Measurements from ENCODE around the gene OSBPL9. TPM values are rescaled to one million over a fixed set of nuclear protein-coding genes. Genes with fewer than 3 reads are reported as not detected.
"Not testable (repeated sequence)": the region's sequence is repeated elsewhere in the genome, so short reads cannot be mapped to it uniquely, and the experiment has no call there.

OSBPL9 gene
- total and polyA plus RNA-seq, 2 donors = 46.3 to 117 TPM

- Histone ChIP-seq H3K36me3 (ENCODE audit: insufficient read depth) (no peaks in the 10 kb centered on the region), H3K4me1 (ENCODE audit: insufficient read depth) (no peaks in the 10 kb centered on the region), H3K4me3 (ENCODE audit: low read depth, low read length) (no peak overlapping the region), H3K27ac (ENCODE audit: low read depth) (no peak overlapping the region)
- no peak for DNase-seq (ENCODE audit: extremely low spot score)
- WGBS = 78% methylated on average over 3 of the region's 3 CpGs
These were observed 35.7 kb upstream of the OSBPL9 start for GRCh38 chr1:51581238-51581637.

GRCh38 chr1:51583532-51583931, 33.4 kb upstream of the OSBPL9 start:
- 41% methylated on average over 9 of the region's 9 CpGs for WGBS
- Histone ChIP-seq H3K4me3 (ENCODE audit: low read depth, low read length) (no peak overlapping the region), H3K4me1 (ENCODE audit: insufficient read depth) (no peaks in the 10 kb centered on the region), H3K36me3 (ENCODE audit: insufficient read depth) (no peaks in the 10 kb centered on the region), H3K27ac (ENCODE audit: low read depth) (no peak overlapping the region)
- DNase-seq (ENCODE audit: extremely low spot score) = no peak

GRCh38 chr1:51584021-51584420, 32.9 kb upstream of the OSBPL9 start:
- DNase-seq (ENCODE audit: extremely low spot score) = no peak
- Histone ChIP-seq H3K36me3 (ENCODE audit: insufficient read depth) (no peaks in the 10 kb centered on the region), H3K27ac (ENCODE audit: low read depth) (no peak overlapping the region), H3K4me3 (ENCODE audit: low read depth, low read length) (no peak overlapping the region), H3K4me1 (ENCODE audit: insufficient read depth) (no peaks in the 10 kb centered on the region)
- WGBS = 90% methylated on average over 5 of the region's 5 CpGs

GRCh38 chr1:51592711-51593110, 24.2 kb upstream of the OSBPL9 start:
- Histone ChIP-seq H3K27ac (ENCODE audit: low read depth) (no peak overlapping the region), H3K4me1 (ENCODE audit: insufficient read depth) (no peaks in the 10 kb centered on the region), H3K4me3 (ENCODE audit: low read depth, low read length) (no peak overlapping the region), H3K36me3 (ENCODE audit: insufficient read depth) (no peaks in the 10 kb centered on the region)
- no peak for DNase-seq (ENCODE audit: extremely low spot score)

- no peak for DNase-seq (ENCODE audit: extremely low spot score)
- Histone ChIP-seq H3K4me1 (ENCODE audit: insufficient read depth) (no peaks in the 10 kb centered on the region), H3K36me3 (ENCODE audit: insufficient read depth) (no peaks in the 10 kb centered on the region), H3K4me3 (ENCODE audit: low read depth, low read length) (no peak overlapping the region), H3K27ac (ENCODE audit: low read depth) (no peak overlapping the region)
- WGBS = 87% methylated on average over 20 of the region's 20 CpGs
These were observed 22.2 kb upstream of the OSBPL9 start for GRCh38 chr1:51594716-51595115.

- 43% methylated on average over 2 of the region's 2 CpGs for WGBS
- Histone ChIP-seq H3K4me3 (ENCODE audit: low read depth, low read length) (no peak overlapping the region), H3K36me3 (ENCODE audit: insufficient read depth) (no peaks in the 10 kb centered on the region), H3K4me1 (ENCODE audit: insufficient read depth) (no peaks in the 10 kb centered on the region), H3K27ac (ENCODE audit: low read depth) (peak overlapping the region; percentile 5)
- no peak for DNase-seq (ENCODE audit: extremely low spot score)
These were observed 16.4 kb upstream of the OSBPL9 start for GRCh38 chr1:51600529-51600928.

- Histone ChIP-seq H3K4me3 (ENCODE audit: low read depth, low read length) (no peak overlapping the region), H3K27ac (ENCODE audit: low read depth) (no peak overlapping the region), H3K4me1 (ENCODE audit: insufficient read depth) (no peaks in the 10 kb centered on the region), H3K36me3 (ENCODE audit: insufficient read depth) (no peaks in the 10 kb centered on the region)
- DNase-seq (ENCODE audit: extremely low spot score) = no peak
- WGBS = 45% methylated on average over 1 of the region's 1 CpG
These were observed 15.9 kb upstream of the OSBPL9 start for GRCh38 chr1:51600965-51601364.

GRCh38 chr1:51605961-51606723, 10.8 kb upstream of the OSBPL9 start:
- no peak overlapping the region for H3K27ac ChIP-seq (ENCODE audit: low read depth)
- 85% methylated on average over 5 of the region's 5 CpGs for WGBS
- no peak overlapping the region for H3K4me3 ChIP-seq (ENCODE audit: low read depth, low read length)
- no peak for DNase-seq (ENCODE audit: extremely low spot score)
- H3K4me1 ChIP-seq (ENCODE audit: insufficient read depth) = no peaks in the 10 kb centered on the region
- no peaks in the 10 kb centered on the region for H3K36me3 ChIP-seq (ENCODE audit: insufficient read depth)

- no peaks in the 10 kb centered on the region for H3K4me1 ChIP-seq (ENCODE audit: insufficient read depth)
- no peaks in the 10 kb centered on the region for H3K36me3 ChIP-seq (ENCODE audit: insufficient read depth)
- DNase-seq (ENCODE audit: extremely low spot score) = no peak
- no peak overlapping the region for H3K4me3 ChIP-seq (ENCODE audit: low read depth, low read length)
- H3K27ac ChIP-seq (ENCODE audit: low read depth) = no peak overlapping the region
- 62% methylated on average over 6 of the region's 6 CpGs for WGBS
These were observed 9.2 kb upstream of the OSBPL9 start for GRCh38 chr1:51607681-51608095.

GRCh38 chr1:51610104-51610503, 6.8 kb upstream of the OSBPL9 start:
- not testable (repeated sequence) for H3K27ac ChIP-seq (ENCODE audit: low read depth); H3K36me3 ChIP-seq (ENCODE audit: insufficient read depth); H3K4me3 ChIP-seq (ENCODE audit: low read depth, low read length); DNase-seq (ENCODE audit: extremely low spot score); H3K4me1 ChIP-seq (ENCODE audit: insufficient read depth)
- WGBS = 95% methylated on average over 6 of the region's 6 CpGs

GRCh38 chr1:51610637-51611036, 6.3 kb upstream of the OSBPL9 start:
- no peak for DNase-seq (ENCODE audit: extremely low spot score)
- Histone ChIP-seq H3K4me3 (ENCODE audit: low read depth, low read length) (no peak overlapping the region), H3K36me3 (ENCODE audit: insufficient read depth) (no peaks in the 10 kb centered on the region), H3K27ac (ENCODE audit: low read depth) (no peak overlapping the region), H3K4me1 (ENCODE audit: insufficient read depth) (no peaks in the 10 kb centered on the region)
- WGBS = 86% methylated on average over 4 of the region's 4 CpGs

GRCh38 chr1:51612447-51612961, 4.4 kb upstream of the OSBPL9 start:
- Histone ChIP-seq H3K4me3 (ENCODE audit: low read depth, low read length) (no peak overlapping the region), H3K4me1 (ENCODE audit: insufficient read depth) (no peaks in the 10 kb centered on the region), H3K36me3 (ENCODE audit: insufficient read depth) (no peaks in the 10 kb centered on the region), H3K27ac (ENCODE audit: low read depth) (no peak overlapping the region)
- 18% methylated on average over 2 of the region's 2 CpGs for WGBS
- DNase-seq (ENCODE audit: extremely low spot score) = no peak

- no peaks in the 10 kb centered on the region for H3K4me1 ChIP-seq (ENCODE audit: insufficient read depth)
These were observed 1.1 kb upstream of the OSBPL9 start for GRCh38 chr1:51615780-51616291.

GRCh38 chr1:51616490-51616889, 402 bp upstream of the OSBPL9 start:
- WGBS = 69% methylated on average over 4 of the region's 4 CpGs

More at GRCh38 chr1:51615780-51616291, 1.1 kb upstream of the OSBPL9 start:
- no peak for DNase-seq (ENCODE audit: extremely low spot score)
- 93% methylated on average over 10 of the region's 10 CpGs for WGBS
- no peak overlapping the region for H3K27ac ChIP-seq (ENCODE audit: low read depth)
- H3K36me3 ChIP-seq (ENCODE audit: insufficient read depth) = no peaks in the 10 kb centered on the region
- H3K4me3 ChIP-seq (ENCODE audit: low read depth, low read length) = no peak overlapping the region

More at GRCh38 chr1:51616490-51616889, 402 bp upstream of the OSBPL9 start:
- no peaks in the 10 kb centered on the region for H3K36me3 ChIP-seq (ENCODE audit: insufficient read depth)
- H3K4me1 ChIP-seq (ENCODE audit: insufficient read depth) = no peaks in the 10 kb centered on the region
- H3K4me3 ChIP-seq (ENCODE audit: low read depth, low read length) = peak overlapping the region; percentile 70
- DNase-seq (ENCODE audit: extremely low spot score) = no peak
- H3K27ac ChIP-seq (ENCODE audit: low read depth) = no peak overlapping the region

All from urinary bladder (tissue), 4 donors.